Osteoblast (primary cell): ENCODE results near the gene WWOX. TPM values are rescaled to one million over a fixed set of nuclear protein-coding genes. Genes with fewer than 3 reads are reported as not detected.

Experiments used
- DNase-seq: peaks from one replicate; pipeline ENCODE4 v3.0.0; 2011; ENCODE audit warnings: low spot score, mixed read lengths; ENCODE audit not compliant: insufficient read length; ENCODE audit errors: missing footprints
- H2AFZ ChIP-seq: 2 replicates; pipeline ENCODE4 v1.6.0; 2011; ENCODE audit warnings: mild to moderate bottlenecking, low read length
- H3K27ac ChIP-seq: 2 replicates; pipeline ENCODE4 v1.5.1; 2011; ENCODE audit warnings: mild to moderate bottlenecking, low read depth, low read length, moderate library complexity
- H3K27me3 ChIP-seq: 2 replicates; pipeline ENCODE4 v1.6.0; 2012; ENCODE audit warnings: mild to moderate bottlenecking, control low read depth, inconsistent platforms, low read length, moderate library complexity; ENCODE audit not compliant: insufficient read depth
- H3K36me3 ChIP-seq: 2 replicates; pipeline ENCODE4 v1.5.1; 2011; ENCODE audit warnings: mild to moderate bottlenecking, low read length, control low read depth, moderate library complexity; ENCODE audit not compliant: insufficient read depth
- H3K4me1 ChIP-seq: 2 replicates; pipeline ENCODE4 v1.5.1; 2011; ENCODE audit warnings: mild to moderate bottlenecking, low read length, control low read depth, moderate library complexity; ENCODE audit not compliant: insufficient read depth
- H3K4me2 ChIP-seq: 2 replicates; pipeline ENCODE4 v1.6.0; 2011; ENCODE audit warnings: mild to moderate bottlenecking, low read length; ENCODE audit not compliant: insufficient read depth
- H3K4me3 ChIP-seq: fragments of 200-600 bp; sonication (generic); 3 replicates; pipeline ENCODE4 v1.5.1; 2012; ENCODE audit warnings: mild to moderate bottlenecking, low read length, inconsistent platforms; ENCODE audit not compliant: insufficient read depth
- H3K79me2 ChIP-seq: 2 replicates; pipeline ENCODE4 v1.6.0; 2012; ENCODE audit warnings: mild to moderate bottlenecking, low read length, control low read depth, inconsistent platforms; ENCODE audit not compliant: insufficient read depth
- H3K9me3 ChIP-seq: 2 replicates; pipeline ENCODE4 v1.5.1; 2011; ENCODE audit warnings: low read depth, low read length, control low read depth
- H4K20me1 ChIP-seq: 2 replicates; pipeline ENCODE4 v1.6.0; 2012; ENCODE audit warnings: mild to moderate bottlenecking, low read length, control low read depth; ENCODE audit not compliant: insufficient read depth
- CTCF ChIP-seq: IDR thresholded peaks from 2 replicates; pipeline ENCODE4 v1.5.1; 2011; ENCODE audit warnings: mild to moderate bottlenecking, low read depth, low read length, moderate library complexity; ENCODE audit errors: extremely low read depth
- total RNA-seq: library from RNA; depleted of rRNA; stranded (reverse); fragments of >200 nt; gene quantifications from 2 replicates; pipeline ENCODE4 v1.2.3, GENCODE V29; 2012

The WWOX gene
- total RNA-seq, 1 donor = 23.9 TPM

GRCh38 chr16:78439646-78440045 is 340.2 kb downstream of the WWOX start:
- no peak overlapping the region for H3K4me3 ChIP-seq
- H3K36me3 ChIP-seq = no peaks in the 10 kb centered on the region
- no peak for TF ChIP-seq CTCF
- H2AFZ ChIP-seq = no peak overlapping the region
- no peaks in the 10 kb centered on the region for H3K79me2 ChIP-seq
- H3K9me3 ChIP-seq = no peaks in the 10 kb centered on the region
- H3K27ac ChIP-seq = no peak overlapping the region
- DNase-seq = no peak
- H3K4me1 ChIP-seq = no peaks in the 10 kb centered on the region
- H3K27me3 ChIP-seq = no peaks in the 10 kb centered on the region
- H3K4me2 ChIP-seq = no peak overlapping the region
- no peaks in the 10 kb centered on the region for H4K20me1 ChIP-seq

- no peaks in the 10 kb centered on the region for H4K20me1 ChIP-seq
- H3K9me3 ChIP-seq = no peaks in the 10 kb centered on the region
- no peak overlapping the region for H3K4me3 ChIP-seq
- no peak for DNase-seq
- H3K4me2 ChIP-seq = no peak overlapping the region
- H3K79me2 ChIP-seq = no peaks in the 10 kb centered on the region
- H3K27me3 ChIP-seq = no peaks in the 10 kb centered on the region
- no peak overlapping the region for H2AFZ ChIP-seq
- no peak overlapping the region for H3K27ac ChIP-seq
- no peaks in the 10 kb centered on the region for H3K4me1 ChIP-seq
- no peak for TF ChIP-seq CTCF
- H3K36me3 ChIP-seq = no peaks in the 10 kb centered on the region
Observed at GRCh38 chr16:78441298-78441697, 341.8 kb downstream of the WWOX start.

DNA sequence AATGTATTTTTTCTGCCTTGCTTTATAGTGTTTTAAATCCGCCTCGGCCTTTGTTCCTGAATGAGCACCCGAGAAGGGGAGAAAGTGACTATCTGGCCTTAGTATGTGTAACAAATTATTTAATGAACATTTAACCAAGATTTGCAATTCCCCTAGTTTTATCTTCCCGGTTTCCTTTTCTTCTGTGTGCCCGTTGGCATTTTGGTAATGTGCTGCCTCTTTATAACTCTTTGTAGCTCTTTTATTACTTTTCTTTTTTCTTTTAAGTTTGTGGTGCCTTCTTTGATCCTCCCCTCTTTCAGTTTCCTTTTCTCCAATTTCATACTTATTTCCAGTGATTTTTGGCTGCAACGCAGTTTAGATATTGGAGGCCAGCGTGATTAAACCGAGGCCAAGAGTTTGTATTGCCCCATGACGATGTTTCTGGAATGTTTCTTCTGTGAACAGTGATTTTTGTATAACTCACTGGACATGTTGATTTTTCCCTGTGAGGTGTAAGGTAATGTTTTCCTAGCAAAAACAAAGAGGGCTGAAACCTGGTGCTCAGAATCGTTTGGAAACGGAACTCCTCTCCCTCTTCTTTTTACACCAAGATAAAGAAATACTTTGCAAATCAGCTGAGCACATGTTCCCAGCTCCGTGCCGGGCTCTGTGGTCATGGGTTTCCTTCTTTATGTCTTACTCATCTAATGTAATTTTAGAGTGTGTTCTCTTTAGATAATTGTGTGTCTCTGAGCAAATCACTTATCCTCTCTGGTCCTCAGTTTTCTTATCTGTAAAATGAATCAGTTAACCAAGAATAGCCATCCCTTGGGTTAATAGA is 344.3 kb downstream of the WWOX start:
- no peak overlapping the region for H3K4me2 ChIP-seq
- H3K79me2 ChIP-seq = no peaks in the 10 kb centered on the region
- H3K27ac ChIP-seq = no peak overlapping the region
- TF ChIP-seq CTCF = no peak
- H3K4me1 ChIP-seq = no peaks in the 10 kb centered on the region
- H2AFZ ChIP-seq = no peak overlapping the region
- no peaks in the 10 kb centered on the region for H3K27me3 ChIP-seq
- no peak overlapping the region for H3K4me3 ChIP-seq
- no peaks in the 10 kb centered on the region for H3K9me3 ChIP-seq
- peak; percentile 34 for DNase-seq
- no peaks in the 10 kb centered on the region for H3K36me3 ChIP-seq
- H4K20me1 ChIP-seq = no peaks in the 10 kb centered on the region

- Histone ChIP-seq H3K79me2 (no peaks in the 10 kb centered on the region), H3K4me2 (no peak overlapping the region), H3K9me3 (no peaks in the 10 kb centered on the region), H3K36me3 (no peaks in the 10 kb centered on the region), H3K4me1 (no peaks in the 10 kb centered on the region), H4K20me1 (no peaks in the 10 kb centered on the region), H3K4me3 (no peak overlapping the region), H3K27ac (no peak overlapping the region), H3K27me3 (no peaks in the 10 kb centered on the region), H2AFZ (no peak overlapping the region)
- no peak for TF ChIP-seq CTCF
- DNase-seq = no peak
Observed at GRCh38 chr16:78445818-78446217, 346.4 kb downstream of the WWOX start.
